Measurements from ENCODE around the gene GNPAT.

GNPAT gene

GRCh38 chr1:231279081-231279480, 38.1 kb downstream of the GNPAT start:
- in situ Hi-C loops (cut with HindIII; ENCODE audit: low sequenced_read_pairs) = no loop called here
- TF ChIP-seq CTCF (IDR thresholded peaks at IDR 0.05; ENCODE audit: low read depth, low read length, missing control alignments) = no peak
- peak; percentile 20 for DNase-seq (ENCODE audit: low read depth)
- no peak overlapping the region for H3K4me3 ChIP-seq (ENCODE audit: low read depth, low read length)

GRCh38 chr1:231279683-231280082, 38.7 kb downstream of the GNPAT start:
- in situ Hi-C loops (cut with HindIII; ENCODE audit: low sequenced_read_pairs) = no loop called here
- TF ChIP-seq CTCF (IDR thresholded peaks at IDR 0.05; ENCODE audit: low read depth, low read length, missing control alignments) = no peak
- no peak for DNase-seq (ENCODE audit: low read depth)
- no peak overlapping the region for H3K4me3 ChIP-seq (ENCODE audit: low read depth, low read length)

GRCh38 chr1:231284441-231284840, 43.4 kb downstream of the GNPAT start:
- in situ Hi-C loops (cut with HindIII; ENCODE audit: low sequenced_read_pairs) = no loop called here
- TF ChIP-seq CTCF (IDR thresholded peaks at IDR 0.05; ENCODE audit: low read depth, low read length, missing control alignments) = no peak
- DNase-seq (ENCODE audit: low read depth) = no peak
- no peak overlapping the region for H3K4me3 ChIP-seq (ENCODE audit: low read depth, low read length)

GRCh38 chr1:231286603-231287002, 45.6 kb downstream of the GNPAT start:
- no peak for DNase-seq (ENCODE audit: low read depth)
- in situ Hi-C loops (cut with HindIII; ENCODE audit: low sequenced_read_pairs) = no loop called here
- H3K4me3 ChIP-seq (ENCODE audit: low read depth, low read length) = no peak overlapping the region
- no peak for TF ChIP-seq CTCF (IDR thresholded peaks at IDR 0.05; ENCODE audit: low read depth, low read length, missing control alignments)

- in situ Hi-C loops (cut with HindIII; ENCODE audit: low sequenced_read_pairs) = no loop called here
- no peak for TF ChIP-seq CTCF (IDR thresholded peaks at IDR 0.05; ENCODE audit: low read depth, low read length, missing control alignments)
Measured at GRCh38 chr1:231295938-231296337, 54.9 kb downstream of the GNPAT start.

GRCh38 chr1:231301990-231302389, 61.0 kb downstream of the GNPAT start:
- H3K4me3 ChIP-seq (ENCODE audit: low read depth, low read length) = no peak overlapping the region
- no peak for DNase-seq (ENCODE audit: low read depth)
- TF ChIP-seq CTCF (IDR thresholded peaks at IDR 0.05; ENCODE audit: low read depth, low read length, missing control alignments) = no peak
- in situ Hi-C loops (cut with HindIII; ENCODE audit: low sequenced_read_pairs) = no loop called here

More at GRCh38 chr1:231295938-231296337, 54.9 kb downstream of the GNPAT start:
- DNase-seq (ENCODE audit: low read depth) = no peak
- H3K4me3 ChIP-seq (ENCODE audit: low read depth, low read length) = no peak overlapping the region
